HEK293T (cell line): Measurements from ENCODE around the gene ZNF385B.

Experiments used
- CTCF ChIA-PET: fragments of 350-600 bp; formaldehyde crosslinking; extraction: SDS; loops from one replicate; lab custom pipeline; 2021; ENCODE audit warnings: antibody characterized with exemption, inconsistent platforms; lab: Yijun Ruan, JAX
- POLR2A ChIA-PET: fragments of 350-600 bp; formaldehyde crosslinking; extraction: SDS; loops from one replicate; lab custom pipeline; 2020; ENCODE audit warnings: antibody characterized with exemption, inconsistent platforms; lab: Yijun Ruan, JAX
- DNase-seq: peaks from one replicate; pipeline ENCODE4 v3.0.0; 2012; ENCODE audit warnings: mixed read lengths; ENCODE audit errors: extremely low spot score
- ARNT ChIP-seq: fragments of 450-650 bp; IDR thresholded peaks from 2 replicates; pipeline ENCODE4 v1.6.1; 2017; ENCODE audit warnings: mild to moderate bottlenecking
- BHLHE40 ChIP-seq: fragments of 450-650 bp; IDR thresholded peaks from 2 replicates; pipeline ENCODE4 v1.6.1; 2016; ENCODE audit warnings: mild to moderate bottlenecking, moderate library complexity, borderline replicate concordance
- CTBP1 ChIP-seq: fragments of 450-650 bp; IDR thresholded peaks from 2 replicates; pipeline ENCODE4 v1.6.1; 2016; ENCODE audit warnings: borderline replicate concordance
- ELF4 ChIP-seq: fragments of 450-650 bp; IDR thresholded peaks from 2 replicates; pipeline ENCODE4 v1.6.1; 2017; ENCODE audit warnings: antibody characterized with exemption
- FOXA1 ChIP-seq: fragments of 450-650 bp; IDR thresholded peaks from 2 replicates; pipeline ENCODE4 v1.6.1; 2016; ENCODE audit warnings: mild to moderate bottlenecking
- FOXK2 ChIP-seq: fragments of 450-650 bp; IDR thresholded peaks from 2 replicates; pipeline ENCODE4 v1.6.1; 2016; ENCODE audit warnings: mild to moderate bottlenecking
- FOXM1 ChIP-seq: fragments of 450-650 bp; IDR thresholded peaks from 2 replicates; pipeline ENCODE4 v1.6.1; 2017; ENCODE audit warnings: mild to moderate bottlenecking, borderline replicate concordance
- HDGF ChIP-seq: fragments of 450-650 bp; IDR thresholded peaks from 2 replicates; pipeline ENCODE4 v1.6.1; 2017; ENCODE audit warnings: antibody characterized with exemption, borderline replicate concordance
- L3MBTL2 ChIP-seq: fragments of 450-650 bp; conservative IDR thresholded peaks from 2 replicates; pipeline ENCODE4 v1.6.1; 2016; ENCODE audit warnings: mild to moderate bottlenecking
- LEF1 ChIP-seq: fragments of 450-650 bp; IDR thresholded peaks from 2 replicates; pipeline ENCODE4 v1.6.1; 2017; ENCODE audit warnings: mild to moderate bottlenecking, borderline replicate concordance
- NFRKB ChIP-seq: fragments of 450-650 bp; IDR thresholded peaks from 2 replicates; pipeline ENCODE4 v1.6.1; 2016; ENCODE audit warnings: mild to moderate bottlenecking, moderate library complexity
- SP1 ChIP-seq: fragments of 450-650 bp; IDR thresholded peaks from 2 replicates; pipeline ENCODE4 v1.6.1; 2017
- SUZ12 ChIP-seq: fragments of 450-650 bp; IDR thresholded peaks from 2 replicates; pipeline ENCODE4 v1.6.1; 2016; ENCODE audit warnings: mild to moderate bottlenecking
- TARDBP ChIP-seq: fragments of 450-650 bp; IDR thresholded peaks from 2 replicates; pipeline ENCODE4 v1.6.1; 2016
- ZNF384 ChIP-seq: fragments of 450-650 bp; IDR thresholded peaks from 2 replicates; pipeline ENCODE4 v1.6.1; 2016
- TF ChIP-seq, protein P1 (sequence below): fragments of 450-650 bp; IDR thresholded peaks from 2 replicates; pipeline ENCODE4 v1.6.1; 2016

Gene ZNF385B

DNA sequence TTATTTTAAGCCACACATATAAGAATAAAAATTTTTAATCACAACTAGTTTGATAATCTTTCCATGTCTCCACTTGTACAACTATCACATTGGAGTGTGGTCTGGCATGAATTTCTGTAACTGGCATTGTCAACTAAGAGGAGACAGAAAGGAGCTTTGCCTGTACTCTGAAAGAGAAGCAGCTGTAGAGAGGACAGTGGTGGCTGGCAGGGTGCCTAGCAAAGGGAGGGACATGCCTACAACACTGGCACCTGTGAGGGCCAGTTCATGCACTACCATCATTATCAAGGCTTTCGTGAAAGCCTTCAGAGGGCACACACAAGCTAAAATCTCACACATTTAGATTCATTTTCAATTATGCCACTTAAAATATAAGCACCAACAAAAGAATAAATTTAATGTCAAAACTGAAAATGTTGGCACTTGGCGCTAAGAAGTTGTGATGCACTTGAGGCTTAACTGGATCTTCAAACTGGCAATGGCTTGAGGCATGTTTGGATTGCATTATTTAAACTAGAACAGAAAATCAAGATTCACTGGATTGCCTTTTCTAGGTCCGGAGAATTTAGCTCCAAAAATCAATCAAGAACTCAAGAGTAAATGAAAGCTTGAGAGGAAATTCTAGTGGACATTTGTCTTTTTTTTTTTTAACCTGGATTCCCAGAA, 238.6 kb downstream of the ZNF385B start:
- CTCF ChIA-PET: no interaction called here
- no peak for DNase-seq
- POLR2A ChIA-PET: no interaction called here
- no peak for TF ChIP-seq SUZ12
- no peak for TF ChIP-seq TARDBP
- TF ChIP-seq CTBP1: no peak
- TF ChIP-seq FOXM1: no peak
- TF ChIP-seq LEF1: no peak
- no peak for TF ChIP-seq HDGF
- no peak for TF ChIP-seq NFRKB
- TF ChIP-seq L3MBTL2: no peak
- TF ChIP-seq FOXA1: no peak
- no peak for TF ChIP-seq ARNT
- TF ChIP-seq, protein P1, sequence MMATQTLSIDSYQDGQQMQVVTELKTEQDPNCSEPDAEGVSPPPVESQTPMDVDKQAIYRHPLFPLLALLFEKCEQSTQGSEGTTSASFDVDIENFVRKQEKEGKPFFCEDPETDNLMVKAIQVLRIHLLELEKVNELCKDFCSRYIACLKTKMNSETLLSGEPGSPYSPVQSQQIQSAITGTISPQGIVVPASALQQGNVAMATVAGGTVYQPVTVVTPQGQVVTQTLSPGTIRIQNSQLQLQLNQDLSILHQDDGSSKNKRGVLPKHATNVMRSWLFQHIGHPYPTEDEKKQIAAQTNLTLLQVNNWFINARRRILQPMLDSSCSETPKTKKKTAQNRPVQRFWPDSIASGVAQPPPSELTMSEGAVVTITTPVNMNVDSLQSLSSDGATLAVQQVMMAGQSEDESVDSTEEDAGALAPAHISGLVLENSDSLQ: no peak

DNA sequence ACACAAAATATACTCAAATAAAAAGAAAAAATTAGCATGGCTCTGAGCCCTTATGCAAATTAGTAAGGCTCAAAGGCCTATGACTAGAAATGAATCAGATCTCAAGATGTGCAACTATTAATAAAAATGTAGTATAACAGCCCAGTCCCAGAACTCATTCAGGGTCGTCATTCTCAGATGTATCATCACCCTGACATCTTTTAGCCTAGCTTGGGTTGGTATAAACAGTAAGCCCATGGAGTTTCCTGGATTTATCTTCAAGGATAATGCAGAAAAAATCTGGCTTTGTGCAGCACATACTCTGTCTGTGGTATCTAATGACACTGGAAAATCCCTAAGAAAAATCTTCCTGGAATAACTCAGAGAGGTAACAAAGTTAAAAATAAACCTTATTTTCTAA, 239.3 kb downstream of the ZNF385B start:
- no peak for DNase-seq
- CTCF ChIA-PET: no interaction called here

DNA sequence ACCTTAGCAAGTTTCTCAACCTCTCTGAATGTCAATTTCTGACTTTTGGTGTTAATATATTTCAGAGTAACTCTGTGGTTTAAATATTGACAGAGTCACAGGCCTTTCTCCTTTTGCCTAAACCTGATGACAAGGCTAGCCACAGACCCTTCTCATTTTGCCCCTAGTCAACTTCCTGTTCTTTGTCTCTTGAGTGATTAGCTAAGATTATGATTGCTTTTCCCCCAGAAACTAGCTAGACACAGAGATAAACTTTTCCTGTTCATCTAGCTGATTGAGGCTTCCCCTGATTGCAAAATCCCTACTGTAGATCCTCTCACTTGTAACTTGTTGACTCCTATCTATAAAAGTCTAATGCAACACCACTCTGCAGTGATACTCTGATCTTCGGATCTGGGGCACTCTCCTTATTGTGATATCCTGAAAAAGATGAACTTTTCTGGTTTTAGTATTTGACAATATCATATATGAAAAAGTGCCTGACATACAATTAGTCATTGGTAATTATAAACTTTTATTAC, 241.4 kb downstream of the ZNF385B start:
- no peak for DNase-seq
- ChIA-PET CTCF (no interaction called here), POLR2A (no interaction called here)
- TF ChIP-seq, protein P1: no peak
- no peak for TF ChIP-seq ELF4
- no peak for TF ChIP-seq ARNT
- TF ChIP-seq HDGF: no peak
- no peak for TF ChIP-seq NFRKB
- TF ChIP-seq CTBP1: no peak
- TF ChIP-seq FOXM1: no peak
- TF ChIP-seq FOXK2: no peak
- TF ChIP-seq ZNF384: no peak

More for the DNA sequence above, 239.3 kb downstream of the ZNF385B start:
- TF ChIP-seq SP1 (no peak), FOXK2 (no peak), CTBP1 (no peak), FOXA1 (no peak), TARDBP (no peak), LEF1 (no peak), L3MBTL2 (no peak), FOXM1 (no peak), NFRKB (no peak), SUZ12 (no peak), ELF4 (no peak), BHLHE40 (no peak), ZNF384 (no peak), ARNT (no peak)
- TF ChIP-seq, protein P1: no peak
- POLR2A ChIA-PET: no interaction called here

DNA sequence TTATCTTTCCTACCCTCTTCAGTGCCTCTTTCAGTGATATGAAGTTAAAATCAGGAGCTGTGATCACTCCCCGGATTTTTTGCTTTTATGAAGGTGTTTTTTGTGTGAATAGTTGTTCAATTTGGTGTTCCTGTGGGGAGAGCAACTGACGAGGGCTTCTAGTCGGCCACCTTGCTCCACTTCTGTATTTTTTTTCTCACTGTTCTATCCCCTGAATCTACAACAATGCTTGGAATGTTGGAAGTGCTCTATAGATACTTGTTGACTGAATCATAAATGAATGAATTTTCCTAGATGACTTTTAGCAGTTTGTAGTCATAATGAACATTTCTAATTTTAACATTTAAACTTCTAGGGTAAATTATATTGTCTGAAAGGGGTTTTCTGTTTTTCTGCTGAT, 247.3 kb downstream of the ZNF385B start:
- CTCF ChIA-PET: no interaction called here
- POLR2A ChIA-PET: no interaction called here
- DNase-seq: no peak
- TF ChIP-seq NFRKB (no peak), CTBP1 (no peak), ZNF384 (no peak), ARNT (no peak), SP1 (no peak), FOXA1 (no peak), LEF1 (no peak), HDGF (no peak), BHLHE40 (no peak), SUZ12 (no peak), TARDBP (no peak), L3MBTL2 (no peak), ELF4 (no peak), FOXM1 (no peak), FOXK2 (no peak)
- TF ChIP-seq, protein P1: no peak

DNA sequence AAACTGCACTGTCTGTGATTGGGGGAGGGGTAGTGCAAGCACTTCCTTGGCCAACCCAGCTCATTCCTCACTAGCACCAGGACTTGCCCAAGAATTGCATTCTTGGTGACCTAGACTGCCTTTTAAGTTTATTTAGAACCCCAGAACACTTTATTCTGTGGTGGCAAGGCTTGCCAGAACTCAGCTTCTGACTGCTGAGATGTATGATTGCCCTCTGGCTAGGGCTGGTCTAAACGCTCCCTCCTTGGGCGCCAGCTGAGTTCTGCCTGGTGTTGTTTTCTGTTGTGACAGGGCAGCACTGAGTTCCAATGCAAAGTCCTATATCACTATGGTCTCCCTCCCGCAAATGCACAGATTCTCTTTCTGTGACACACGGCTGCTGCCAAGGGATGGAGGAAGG, 247.7 kb downstream of the ZNF385B start:
- no peak for DNase-seq
- POLR2A ChIA-PET: no interaction called here
- CTCF ChIA-PET: no interaction called here

More for the DNA sequence above, 247.7 kb downstream of the ZNF385B start:
- TF ChIP-seq FOXM1 (no peak), TARDBP (no peak), NFRKB (no peak), BHLHE40 (no peak)
- TF ChIP-seq, protein P1: no peak
